ENCODE data around the gene PSMD12. TPM values are rescaled to one million over a fixed set of nuclear protein-coding genes. Genes with fewer than 3 reads are reported as not detected.
"Not testable (repeated sequence)": the region's sequence is repeated elsewhere in the genome, so short reads cannot be mapped to it uniquely, and the experiment has no call there.

PSMD12 gene
- total RNA-seq, 1 experiment from 2014 or later, result 90.5 TPM

GRCh38 chr17:67335245-67335835 is 31.0 kb downstream of the PSMD12 start:
- H3K9ac ChIP-seq (ENCODE audit: extremely low read depth, insufficient read length, low read length), result no peak overlapping the region
- H3K79me1 ChIP-seq (ENCODE audit: insufficient read depth, low read depth, low read length, poor library complexity, severe bottlenecking), result no peaks in the 10 kb centered on the region
- no peak overlapping the region for H3K27ac ChIP-seq (ENCODE audit: insufficient read length, low read depth, low read length)
- H3K23ac ChIP-seq (ENCODE audit: insufficient read length, low read depth, low read length), result no peak overlapping the region
- no peak overlapping the region for H3T11ph ChIP-seq (ENCODE audit: low read length)
- Mint-ChIP-seq H3K4me3 (no peak overlapping the region), H3K27ac (peak overlapping the region in 2 of 3 experiments; percentile 50 to 55; a peak in 1 of 7 replicates), H3K9me3 (no peaks in the 10 kb centered on the region; a peak in 1 of 5 replicates), H3K27me3 (ENCODE audit: low read depth) (no peaks in the 10 kb centered on the region), H3K36me3 (ENCODE audit: insufficient read depth in 1 of 3, low read depth in 3 of 3) (peaks cover 9 to 15% (median 14%) of the 10 kb centered on the region in 3 experiments; a peak in 6 of 7 replicates), H3K4me1 (peaks cover 5 to 8% of the 10 kb centered on the region in 2 experiments; a peak in 3 of 4 replicates)
- H3K4ac ChIP-seq (ENCODE audit: low read depth, low read length), result no peak overlapping the region
- H4K91ac ChIP-seq (ENCODE audit: insufficient read length, low read depth, low read length), result no peak overlapping the region
- no peak overlapping the region for H2AK5ac ChIP-seq (ENCODE audit: insufficient read length, low read length)
- H2BK15ac ChIP-seq (ENCODE audit: low read depth, low read length), result no peak overlapping the region
- no peaks in the 10 kb centered on the region for H3K9me3 ChIP-seq (ENCODE audit: control insufficient read depth, low read depth, low read length)
- no peak overlapping the region for H3K4me2 ChIP-seq (ENCODE audit: insufficient read depth, insufficient read length, low read length)
- H2BK20ac ChIP-seq (ENCODE audit: low read depth, low read length, poor library complexity, severe bottlenecking), result no peak overlapping the region
- no peaks in the 10 kb centered on the region for H4K20me1 ChIP-seq (ENCODE audit: control insufficient read depth, insufficient read depth, insufficient read length)
- H4K5ac ChIP-seq (ENCODE audit: insufficient read length, low read depth, low read length), result no peak overlapping the region
- no peaks in the 10 kb centered on the region for H3K27me3 ChIP-seq (ENCODE audit: insufficient read depth, low read length)
- no peak overlapping the region for H3K56ac ChIP-seq (ENCODE audit: insufficient read length, low read depth, low read length)
- H2BK120ac ChIP-seq (ENCODE audit: low read depth, low read length, poor library complexity, severe bottlenecking), result no peak overlapping the region
- H2AFZ ChIP-seq (ENCODE audit: low read length), result no peak overlapping the region
- no peak overlapping the region for H3K18ac ChIP-seq (ENCODE audit: insufficient read length, low read depth, low read length)
- H3K4me1 ChIP-seq (ENCODE audit: insufficient read depth, low read length), result no peaks in the 10 kb centered on the region; the same call in 1 of the 2 replicates
- DNase-seq, result peak; percentile 19
- no CpG with 5 or more reads among the region's 5 CpGs for WGBS (ENCODE audit: extremely low coverage, insufficient read length, low lambda C conversion rate)
- no peak overlapping the region for H2BK5ac ChIP-seq (ENCODE audit: insufficient read length, low read length)
- no peak overlapping the region for H3K14ac ChIP-seq (ENCODE audit: insufficient read depth, low read length)
- no peaks in the 10 kb centered on the region for H3K79me2 ChIP-seq (ENCODE audit: insufficient read depth, low read length)
- no peak overlapping the region for H4K8ac ChIP-seq (replicated peaks; ENCODE audit: insufficient read length, low read depth, low read length)
- H3K23me2 ChIP-seq (ENCODE audit: insufficient read length, low read depth, low read length, poor library complexity, severe bottlenecking), result no peaks in the 10 kb centered on the region
- H2BK12ac ChIP-seq (ENCODE audit: insufficient read length, low read depth, low read length), result no peak overlapping the region
- no peak for TF ChIP-seq CTCF (conservative IDR thresholded peaks at IDR 0.05)

- not testable (repeated sequence) for H3K4me3 Mint-ChIP-seq; H3K56ac ChIP-seq (ENCODE audit: insufficient read length, low read depth, low read length); H2BK12ac ChIP-seq (ENCODE audit: insufficient read length, low read depth, low read length); H4K8ac ChIP-seq (replicated peaks; ENCODE audit: insufficient read length, low read depth, low read length); H3K9ac ChIP-seq (ENCODE audit: extremely low read depth, insufficient read length, low read length); H4K5ac ChIP-seq (ENCODE audit: insufficient read length, low read depth, low read length); H2AFZ ChIP-seq (ENCODE audit: low read length); H3T11ph ChIP-seq (ENCODE audit: low read length); H3K18ac ChIP-seq (ENCODE audit: insufficient read length, low read depth, low read length); H2BK20ac ChIP-seq (ENCODE audit: low read depth, low read length, poor library complexity, severe bottlenecking); H3K4me1 ChIP-seq (ENCODE audit: insufficient read depth, low read length); H4K20me1 ChIP-seq (ENCODE audit: control insufficient read depth, insufficient read depth, insufficient read length); H3K79me2 ChIP-seq (ENCODE audit: insufficient read depth, low read length); H3K4me2 ChIP-seq (ENCODE audit: insufficient read depth, insufficient read length, low read length); H2BK5ac ChIP-seq (ENCODE audit: insufficient read length, low read length); H2BK15ac ChIP-seq (ENCODE audit: low read depth, low read length); H4K91ac ChIP-seq (ENCODE audit: insufficient read length, low read depth, low read length); H3K4ac ChIP-seq (ENCODE audit: low read depth, low read length); H3K9me3 ChIP-seq (ENCODE audit: control insufficient read depth, low read depth, low read length); H3K27me3 Mint-ChIP-seq (ENCODE audit: low read depth); H2AK5ac ChIP-seq (ENCODE audit: insufficient read length, low read length); H3K23me2 ChIP-seq (ENCODE audit: insufficient read length, low read depth, low read length, poor library complexity, severe bottlenecking); H3K14ac ChIP-seq (ENCODE audit: insufficient read depth, low read length); DNase-seq; H3K27ac Mint-ChIP-seq; H3K27me3 ChIP-seq (ENCODE audit: insufficient read depth, low read length); H2BK120ac ChIP-seq (ENCODE audit: low read depth, low read length, poor library complexity, severe bottlenecking); H3K27ac ChIP-seq (ENCODE audit: insufficient read length, low read depth, low read length); H3K23ac ChIP-seq (ENCODE audit: insufficient read length, low read depth, low read length); H3K79me1 ChIP-seq (ENCODE audit: insufficient read depth, low read depth, low read length, poor library complexity, severe bottlenecking)
- H3K4me1 Mint-ChIP-seq, result peaks cover 8 to 10% of the 10 kb centered on the region in 2 experiments
- no CpG with 5 or more reads among the region's 1 CpG for WGBS (ENCODE audit: extremely low coverage, insufficient read length, low lambda C conversion rate)
- H3K9me3 Mint-ChIP-seq, result peaks cover 13 to 17% of the 10 kb centered on the region in 2 experiments; a peak in 4 of 5 replicates
- H3K36me3 Mint-ChIP-seq (ENCODE audit: insufficient read depth in 1 of 3, low read depth in 3 of 3), result peaks cover 0 to 13% (median 5%) of the 10 kb centered on the region in 3 experiments; a peak in 2 of 7 replicates
Observed at GRCh38 chr17:67332162-67332508, 34.2 kb downstream of the PSMD12 start.

Data from H9 (cell line).